ENCODE measurements around the gene MVB12B.

The MVB12B gene

DNA sequence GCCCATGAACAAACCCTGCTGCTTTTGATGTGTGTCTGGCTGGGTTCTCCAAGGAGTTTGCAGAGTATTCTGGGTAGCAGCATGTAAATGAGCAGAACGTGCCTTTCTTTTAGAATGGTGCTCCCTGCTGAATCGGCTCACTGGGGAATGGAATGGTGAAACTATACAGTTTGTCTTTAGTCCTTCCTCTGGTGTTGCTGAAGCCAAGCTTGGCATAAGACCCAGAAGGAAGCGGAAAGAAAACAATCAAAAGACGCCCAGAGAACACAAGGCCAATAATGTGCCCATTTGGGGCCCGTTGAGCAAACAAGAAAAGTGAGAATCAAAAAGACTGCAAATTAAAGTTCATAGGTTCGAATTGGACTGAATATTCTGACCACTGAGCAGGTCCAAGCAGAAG lies 60.1 kb downstream of the MVB12B start:
- DNase-seq (ENCODE audit: low spot score) = no peak

DNA sequence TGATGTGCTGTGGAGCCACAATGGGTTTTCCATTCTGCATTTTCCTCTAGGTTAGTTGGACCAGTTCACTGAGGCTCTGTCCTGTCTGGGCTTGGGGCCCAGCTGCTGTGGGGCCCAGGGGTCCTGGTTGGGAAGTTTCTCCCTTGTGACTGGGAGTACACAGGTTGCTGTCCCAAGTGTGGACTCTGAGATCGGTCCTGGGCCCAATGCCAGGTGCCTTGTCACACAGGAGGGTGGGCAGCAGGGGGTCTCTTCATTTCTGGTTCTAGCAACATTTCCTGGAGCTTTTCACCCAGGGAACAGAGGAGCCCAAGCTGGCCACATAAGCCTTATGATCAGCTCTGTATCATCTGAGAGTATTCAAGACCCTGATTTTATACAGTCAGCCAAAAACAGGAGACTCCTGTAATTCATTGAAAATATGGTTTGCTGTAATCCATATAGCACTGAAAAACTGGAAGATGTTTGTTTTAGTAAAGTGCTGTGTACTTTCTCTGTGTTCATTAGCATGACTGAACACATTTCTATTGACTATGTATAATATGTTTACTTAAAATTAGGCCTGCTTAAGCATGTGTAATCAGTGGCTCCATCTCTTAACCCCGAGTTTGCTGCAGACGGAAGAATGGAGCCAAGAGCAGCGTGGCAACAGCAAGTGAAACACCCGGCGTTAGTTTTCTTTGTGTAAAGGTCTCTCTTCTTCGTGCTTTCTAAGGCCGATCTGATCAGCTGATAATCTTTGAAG lies 62.5 kb downstream of the MVB12B start:
- DNase-seq (ENCODE audit: low spot score) = no peak

DNA sequence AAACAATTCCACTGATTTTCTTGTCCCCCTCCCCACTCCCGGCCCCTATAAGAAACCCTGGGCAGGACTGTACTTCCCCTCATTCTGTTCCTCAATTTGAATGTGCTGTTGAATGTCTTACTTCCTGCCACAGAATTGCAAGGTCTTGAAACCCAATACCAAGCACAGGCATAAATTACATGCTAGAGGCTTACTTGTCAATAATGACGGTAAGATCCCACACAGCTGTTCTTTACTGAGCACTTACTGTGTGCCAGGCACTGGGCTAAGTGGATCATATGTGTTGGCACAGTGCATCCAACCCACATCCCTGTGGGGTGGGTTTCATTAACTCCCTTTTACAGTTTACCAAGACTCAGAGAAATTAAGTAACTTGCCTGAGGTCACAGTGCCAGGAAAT lies 63.4 kb downstream of the MVB12B start:
- DNase-seq (ENCODE audit: low spot score) = no peak

DNA sequence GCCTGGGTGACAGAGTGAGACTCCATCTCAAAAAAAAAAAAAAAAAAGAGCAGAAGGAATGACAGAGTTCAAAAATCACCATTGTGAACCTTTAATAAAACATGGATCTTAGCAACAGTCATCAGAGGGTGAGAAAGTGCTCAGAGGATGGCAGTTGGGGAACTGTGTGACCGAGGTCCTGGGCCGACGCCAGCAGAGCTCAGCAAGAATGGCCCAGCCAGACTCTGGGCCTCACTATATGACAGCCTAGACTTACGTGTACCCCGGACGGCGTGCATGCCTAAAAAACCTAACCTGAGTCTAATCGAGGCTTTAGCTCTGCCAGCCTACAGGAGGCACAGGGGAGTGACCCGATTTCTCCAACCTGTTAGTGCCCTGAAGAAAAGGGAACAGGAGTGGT lies 64.3 kb downstream of the MVB12B start:
- DNase-seq (ENCODE audit: low spot score) = no peak

DNA sequence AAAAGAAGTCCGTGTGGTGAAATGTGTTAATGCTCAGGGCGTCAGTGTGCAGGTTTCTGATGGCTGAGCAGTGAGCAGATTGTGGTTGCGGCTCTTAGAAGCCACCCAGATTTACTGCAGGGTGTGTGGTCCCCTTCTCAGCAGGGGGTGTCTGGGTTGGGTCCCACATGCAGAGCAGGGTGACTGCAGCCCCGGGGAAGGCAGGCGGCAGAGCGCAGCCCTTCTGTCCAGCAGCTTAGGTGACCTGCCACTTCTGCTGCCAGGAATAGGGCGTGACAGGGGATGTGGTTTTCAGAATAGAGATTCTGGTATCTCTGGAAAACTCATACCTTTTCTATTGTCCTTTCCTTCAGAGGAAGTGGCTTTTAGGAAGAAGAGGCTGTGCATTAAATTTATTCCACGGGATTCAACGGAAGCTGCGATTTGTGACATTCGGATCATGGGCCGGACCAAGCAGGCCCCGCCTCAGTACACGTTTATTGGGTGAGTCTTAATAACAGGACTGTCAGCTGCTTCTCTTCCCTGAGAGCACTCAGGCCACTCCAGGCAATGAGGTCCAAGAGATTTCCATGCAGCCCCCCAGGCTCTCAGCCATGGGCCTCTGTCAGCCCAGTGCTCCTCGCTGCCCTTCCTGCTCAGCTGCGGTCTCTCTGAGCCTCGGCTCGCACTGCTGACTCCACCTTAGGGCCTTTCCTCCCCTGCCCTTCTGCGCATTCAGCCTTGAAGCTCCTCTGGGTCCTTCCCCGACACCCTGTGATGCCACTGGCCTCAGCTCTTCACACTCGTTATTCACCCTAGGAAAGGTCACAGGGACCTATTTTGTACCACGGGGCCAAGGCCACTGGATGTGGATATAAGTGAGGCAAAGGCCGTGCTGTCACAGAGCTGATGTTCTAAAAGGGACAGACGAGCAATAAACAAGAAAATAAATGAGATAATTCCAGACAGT lies 65.4 kb downstream of the MVB12B start:
- no peak for DNase-seq (ENCODE audit: low spot score)

DNA sequence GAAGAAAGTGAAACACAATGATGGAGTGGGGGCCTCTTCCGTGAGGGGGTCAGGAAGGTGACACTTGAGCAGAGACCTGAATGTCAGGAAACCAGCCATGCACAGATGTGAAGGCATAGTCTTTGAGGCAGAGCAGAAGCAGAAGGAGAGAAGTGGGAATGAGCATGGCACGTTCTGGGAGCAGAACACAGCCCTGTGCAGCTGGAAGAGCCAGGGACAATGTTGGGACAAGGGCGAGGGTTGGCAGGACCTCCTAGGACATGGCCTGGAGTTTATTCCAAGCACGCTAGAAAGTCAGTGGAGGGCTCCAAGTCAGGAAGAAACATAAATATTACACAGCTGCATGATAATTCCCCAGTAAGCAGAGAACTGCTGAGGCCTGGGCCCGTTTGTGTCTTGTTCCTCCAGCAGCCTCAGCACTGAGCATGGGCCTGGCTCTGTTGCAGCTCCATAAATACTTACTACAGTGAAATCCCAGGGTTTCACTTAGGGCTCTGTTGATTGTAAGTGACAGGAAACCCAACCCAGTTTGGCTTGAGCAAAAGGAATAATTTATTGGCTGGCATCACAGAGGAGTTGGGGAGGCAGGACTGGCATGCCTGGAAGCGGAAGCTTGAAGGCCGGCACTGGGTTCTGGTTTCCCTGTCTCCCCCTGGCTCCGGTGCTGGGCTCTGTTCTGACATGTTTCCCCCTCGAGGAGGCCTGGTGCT lies 66.2 kb downstream of the MVB12B start:
- DNase-seq (ENCODE audit: low spot score) = no peak

DNA sequence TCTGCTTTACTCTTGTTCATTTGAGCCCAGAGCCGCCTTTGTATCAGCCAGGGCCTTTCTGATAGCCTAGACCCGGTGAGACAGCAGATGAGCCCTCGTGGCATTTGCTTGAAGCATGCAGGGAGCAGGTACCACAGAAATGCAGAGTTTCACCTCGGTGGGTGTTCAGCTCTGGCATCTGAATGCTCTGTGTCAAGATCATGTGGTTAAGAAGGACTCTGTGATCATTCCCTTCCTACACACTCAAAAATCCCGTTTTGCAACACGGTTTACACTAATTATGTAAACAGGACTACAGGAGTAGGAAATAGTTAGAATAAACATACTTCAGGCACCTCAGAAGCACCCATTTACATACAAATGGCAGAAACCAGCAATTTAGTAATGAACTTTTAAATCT lies 67.2 kb downstream of the MVB12B start:
- DNase-seq (ENCODE audit: low spot score) = no peak

DNA sequence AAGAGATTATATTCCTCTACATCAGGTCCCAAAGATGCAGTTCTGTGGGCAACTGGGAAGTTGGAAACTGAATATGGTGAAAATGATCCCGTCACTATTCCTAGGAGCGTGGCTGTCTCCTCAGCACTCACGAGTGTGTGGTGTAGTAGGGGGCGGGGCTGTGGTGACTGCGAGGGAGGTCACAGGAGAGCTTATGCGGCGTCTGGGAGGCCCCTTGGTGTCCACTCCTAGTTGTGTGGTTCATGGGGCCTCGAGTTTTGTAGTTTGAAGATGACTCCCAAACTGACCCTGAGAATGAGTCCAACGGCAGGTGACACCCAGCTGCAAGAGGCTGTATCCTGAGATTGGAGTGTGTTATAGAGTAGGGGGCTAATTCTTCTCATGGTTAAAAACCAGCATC lies 68.2 kb downstream of the MVB12B start:
- no peak for DNase-seq (ENCODE audit: low spot score)

DNA sequence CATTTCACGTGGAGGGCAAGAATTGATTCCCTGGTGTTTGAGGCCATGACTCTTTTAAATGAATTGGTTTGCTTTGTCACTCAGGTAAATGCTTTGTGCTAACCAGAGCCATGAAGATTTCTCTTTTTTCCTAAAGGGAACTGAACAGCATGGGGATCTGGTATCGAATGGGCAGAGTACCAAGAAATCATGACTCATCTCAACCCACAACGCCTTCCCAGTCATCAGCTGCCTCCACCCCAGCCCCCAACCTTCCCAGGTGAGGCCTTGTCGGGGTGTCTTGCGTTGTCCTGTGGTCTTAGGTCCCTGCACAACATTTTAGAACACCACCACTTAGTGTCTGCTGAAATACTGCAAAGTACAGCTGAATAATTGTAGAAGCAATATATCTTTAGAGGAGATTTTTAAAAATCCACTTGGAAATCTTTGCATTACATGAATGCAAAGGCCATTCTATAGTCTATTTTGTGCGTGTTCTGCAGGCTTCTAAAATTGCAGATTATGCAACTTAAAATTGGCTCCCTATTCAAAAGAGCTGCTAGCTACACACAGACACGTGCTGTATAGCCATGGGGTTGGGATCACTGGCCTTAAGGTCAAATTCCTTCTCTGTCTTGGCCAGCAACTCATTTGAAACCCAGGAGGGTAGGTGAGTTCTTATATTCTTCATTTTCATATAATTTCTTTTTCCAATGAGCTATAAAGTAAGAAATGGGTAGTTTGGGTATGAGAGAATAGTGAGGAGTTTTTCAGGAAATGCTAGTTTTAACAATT lies 69.0 kb downstream of the MVB12B start:
- DNase-seq (ENCODE audit: low spot score) = no peak

DNA sequence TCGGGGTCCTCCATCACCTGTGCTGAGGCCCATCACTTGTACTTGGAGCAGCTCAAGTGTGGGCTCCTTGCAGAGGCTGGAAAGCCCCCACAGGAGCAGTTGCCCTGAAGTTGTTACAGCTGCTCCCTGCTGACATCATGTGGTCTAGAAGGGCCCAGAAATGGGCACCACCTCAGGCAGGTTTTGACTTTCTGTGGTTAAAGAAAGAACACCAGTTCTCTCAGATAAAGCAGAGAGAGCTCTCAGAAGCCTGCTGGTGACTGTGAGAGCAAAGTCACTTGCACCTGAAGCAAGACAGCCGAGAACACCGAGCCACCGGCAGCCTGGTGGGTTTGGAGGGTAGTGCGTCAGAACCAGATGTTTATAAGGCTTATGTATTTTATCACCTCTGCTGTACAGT lies 70.4 kb downstream of the MVB12B start:
- DNase-seq (ENCODE audit: low spot score) = no peak

DNA sequence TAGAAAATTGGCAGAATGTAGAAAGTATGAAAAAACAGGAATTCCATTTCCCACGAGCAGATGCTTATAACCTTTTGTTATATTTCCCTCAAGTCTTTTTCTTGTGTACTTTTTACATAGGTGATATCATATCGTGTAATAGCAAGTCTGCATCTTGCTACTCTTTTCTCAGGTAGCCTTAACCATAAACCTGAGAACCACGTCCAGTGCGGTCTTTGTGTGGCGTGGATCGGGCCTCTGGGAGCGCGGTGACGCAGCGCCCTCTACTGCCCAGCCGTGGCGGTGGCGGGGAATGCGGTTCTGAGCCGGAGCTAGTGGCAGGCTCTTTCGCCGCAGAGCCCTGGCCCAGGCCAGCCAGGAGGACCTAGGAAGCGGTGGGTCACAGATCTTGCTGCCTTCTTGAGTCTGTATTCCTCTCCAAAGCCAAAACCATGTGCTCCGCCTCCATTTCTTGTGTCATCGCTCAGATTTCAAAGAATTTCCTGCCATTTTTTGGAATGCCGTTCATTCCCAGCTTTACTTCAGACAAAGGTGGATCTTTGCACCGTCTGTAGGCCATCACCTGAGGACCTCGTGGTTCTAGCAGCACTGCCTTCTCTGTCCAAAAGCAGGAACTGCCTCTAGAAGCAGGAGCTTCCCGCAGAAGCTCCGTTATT lies 71.9 kb downstream of the MVB12B start:
- DNase-seq (ENCODE audit: low spot score) = peak; percentile 87

DNA sequence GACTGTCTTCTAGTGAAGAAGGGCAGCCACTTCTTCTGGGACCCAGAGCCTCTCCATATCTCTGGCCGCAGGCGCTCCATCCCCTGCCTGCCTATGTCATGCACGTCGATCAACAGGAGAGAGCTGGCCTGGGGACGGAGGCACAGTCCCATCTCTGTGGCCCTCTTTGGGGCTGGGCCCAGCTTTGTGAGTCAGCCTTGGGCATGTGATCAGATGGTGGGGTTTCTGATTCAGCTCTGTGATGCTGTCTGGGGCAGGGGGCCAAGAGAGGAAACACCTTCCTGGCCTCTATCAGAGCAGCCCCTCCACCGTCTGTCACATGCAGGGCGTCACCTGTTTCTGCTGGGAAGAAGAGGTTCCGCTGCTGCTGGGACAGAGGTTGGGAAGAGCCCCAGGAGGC lies 72.6 kb downstream of the MVB12B start:
- no peak for DNase-seq (ENCODE audit: low spot score)

DNA sequence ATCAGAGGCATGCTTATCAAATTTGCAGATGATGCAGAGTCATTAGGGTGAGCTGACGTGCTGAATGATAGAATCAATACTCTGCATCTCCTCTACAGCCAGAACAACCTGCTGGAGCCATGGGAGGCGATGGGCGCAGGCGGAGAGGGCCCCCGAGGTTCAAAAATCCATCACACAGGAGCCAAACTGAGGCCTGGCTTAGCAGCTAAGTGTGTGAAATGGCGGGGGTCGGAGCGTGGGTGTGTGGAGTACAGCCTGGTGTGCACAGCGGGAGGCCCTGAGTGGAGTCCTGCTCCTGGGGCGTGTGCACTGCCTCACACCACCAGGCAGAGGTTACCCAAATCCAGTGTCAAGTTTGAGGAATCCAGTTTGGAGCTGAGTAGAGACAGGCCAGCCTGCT lies 73.2 kb downstream of the MVB12B start:
- no peak for DNase-seq (ENCODE audit: low spot score)

DNA sequence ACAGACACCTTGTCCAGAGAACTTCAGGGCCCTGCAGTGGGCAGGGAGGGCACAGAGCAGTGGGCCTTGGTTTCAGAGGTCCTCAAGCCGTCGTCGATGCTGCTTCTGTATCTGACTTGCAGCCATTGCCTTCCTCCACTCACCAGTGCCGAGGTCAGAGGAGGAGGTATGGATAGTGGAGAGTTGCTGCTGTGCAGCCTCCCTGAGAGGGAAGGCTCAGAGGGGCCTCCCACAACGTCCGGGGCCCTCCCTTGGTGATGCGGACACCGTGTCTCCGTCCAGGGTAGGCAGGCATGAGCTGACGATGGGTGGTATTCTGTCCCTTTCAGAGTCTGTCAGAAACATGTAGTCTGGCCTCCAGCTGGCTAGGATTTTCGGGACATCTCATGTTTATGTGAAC lies 73.9 kb downstream of the MVB12B start:
- no peak for DNase-seq (ENCODE audit: low spot score)

DNA sequence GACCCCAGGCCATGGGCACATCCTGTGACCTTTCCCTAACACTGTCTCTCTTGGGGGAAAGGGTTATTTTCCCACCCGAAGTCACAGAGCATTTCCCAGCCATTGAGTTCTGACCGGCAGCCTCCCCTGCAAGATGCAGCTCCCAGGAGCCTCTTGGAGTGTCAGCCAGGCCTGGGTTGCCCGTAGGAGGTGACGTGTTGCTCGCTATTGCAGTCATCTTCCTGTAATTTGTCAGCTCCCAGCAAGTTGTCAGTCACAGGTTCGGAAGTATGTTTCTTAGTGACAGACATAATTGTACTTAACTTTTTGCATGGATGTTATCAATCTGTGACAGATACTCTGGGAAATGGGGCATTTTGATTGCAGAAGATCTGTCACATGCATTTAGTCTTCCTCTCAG lies 74.5 kb downstream of the MVB12B start:
- no peak for DNase-seq (ENCODE audit: low spot score)

DNA sequence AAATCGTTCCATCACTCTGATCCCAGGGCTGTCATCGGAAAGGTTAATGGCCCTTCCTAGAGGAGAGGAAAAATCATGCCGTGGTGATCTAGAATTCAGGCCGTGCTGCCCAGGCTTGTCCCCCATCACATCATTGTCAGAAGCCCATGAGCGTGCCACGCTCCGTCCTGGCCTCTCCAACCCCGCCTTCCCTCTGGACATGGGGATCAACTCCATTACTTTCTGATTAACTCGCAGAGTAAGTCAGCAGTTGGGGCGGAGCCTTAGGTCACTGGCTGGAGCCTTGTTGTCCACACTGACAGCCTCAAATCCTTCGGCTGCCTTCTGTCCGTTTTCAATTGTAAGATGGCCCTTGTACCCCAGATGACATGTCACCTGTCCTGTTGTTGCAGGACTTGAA lies 75.0 kb downstream of the MVB12B start:
- no peak for DNase-seq (ENCODE audit: low spot score)

DNA sequence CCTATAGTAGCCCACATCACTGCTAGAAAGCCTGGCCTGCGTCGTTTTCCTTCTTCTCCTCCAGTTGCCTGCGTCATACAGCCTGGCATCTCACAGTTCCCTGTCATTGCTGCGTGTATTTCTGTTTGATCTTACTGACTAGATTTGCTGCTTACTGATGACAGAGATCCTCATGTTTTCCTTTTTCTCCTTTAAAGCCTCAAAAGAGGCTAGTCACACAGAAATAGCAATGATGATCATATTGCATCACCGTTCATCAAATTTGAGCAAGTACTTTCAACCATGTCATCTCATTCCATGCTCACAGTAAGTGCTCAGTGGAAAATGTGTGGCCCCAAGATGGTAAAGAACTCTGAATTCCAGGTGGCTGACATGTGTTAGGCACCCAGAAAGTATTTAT lies 76.8 kb downstream of the MVB12B start:
- DNase-seq (ENCODE audit: low spot score) = no peak

DNA sequence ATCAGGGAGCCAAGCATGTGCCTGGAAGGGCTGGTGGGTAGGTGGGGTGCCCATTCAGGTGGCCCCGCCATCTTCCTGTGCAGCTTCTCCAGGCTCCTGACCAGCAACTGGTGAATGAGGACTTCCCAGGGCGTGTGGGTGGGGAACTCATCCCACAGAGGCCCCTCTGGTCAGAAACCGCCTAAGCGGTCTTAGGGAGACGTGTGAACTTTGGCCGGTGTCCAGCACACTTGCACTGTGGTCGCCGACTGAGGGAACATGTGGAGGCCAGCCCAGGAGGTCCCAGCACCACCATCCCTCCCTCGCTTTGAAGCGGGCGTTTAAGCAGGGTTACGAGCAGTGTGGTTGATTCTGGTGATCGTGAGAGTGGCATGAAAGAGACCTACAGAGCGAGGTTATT lies 77.8 kb downstream of the MVB12B start:
- DNase-seq (ENCODE audit: low spot score) = no peak

DNA sequence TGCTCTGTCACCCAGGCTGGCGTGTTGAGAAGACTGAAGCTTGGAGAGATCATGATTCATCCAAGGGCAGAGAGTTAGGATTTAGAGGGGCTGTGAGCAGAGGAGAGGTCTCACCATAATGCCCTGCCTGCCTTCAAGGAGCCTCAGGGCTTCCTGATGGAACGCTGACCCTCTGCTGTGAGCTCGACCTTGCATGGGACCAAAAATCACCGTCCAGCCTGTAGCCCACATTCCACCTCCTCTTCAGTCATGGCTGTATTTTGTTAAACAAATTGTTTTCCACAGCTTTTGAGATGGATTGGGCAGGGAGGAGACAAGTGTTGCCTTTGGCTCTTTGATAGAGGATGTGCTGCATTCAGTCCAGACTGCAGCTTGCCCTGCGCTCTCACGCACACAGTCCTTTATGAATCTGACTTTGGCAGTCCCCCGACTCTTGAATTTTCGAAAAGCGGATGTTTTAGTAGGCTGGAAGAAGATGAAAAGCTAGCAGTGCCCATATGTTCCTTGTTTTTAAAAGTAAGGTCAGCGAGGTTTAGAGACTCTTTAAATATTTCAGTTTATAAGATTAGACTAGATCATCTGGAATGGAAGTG lies 79.5 kb downstream of the MVB12B start:
- DNase-seq (ENCODE audit: low spot score) = no peak

DNA sequence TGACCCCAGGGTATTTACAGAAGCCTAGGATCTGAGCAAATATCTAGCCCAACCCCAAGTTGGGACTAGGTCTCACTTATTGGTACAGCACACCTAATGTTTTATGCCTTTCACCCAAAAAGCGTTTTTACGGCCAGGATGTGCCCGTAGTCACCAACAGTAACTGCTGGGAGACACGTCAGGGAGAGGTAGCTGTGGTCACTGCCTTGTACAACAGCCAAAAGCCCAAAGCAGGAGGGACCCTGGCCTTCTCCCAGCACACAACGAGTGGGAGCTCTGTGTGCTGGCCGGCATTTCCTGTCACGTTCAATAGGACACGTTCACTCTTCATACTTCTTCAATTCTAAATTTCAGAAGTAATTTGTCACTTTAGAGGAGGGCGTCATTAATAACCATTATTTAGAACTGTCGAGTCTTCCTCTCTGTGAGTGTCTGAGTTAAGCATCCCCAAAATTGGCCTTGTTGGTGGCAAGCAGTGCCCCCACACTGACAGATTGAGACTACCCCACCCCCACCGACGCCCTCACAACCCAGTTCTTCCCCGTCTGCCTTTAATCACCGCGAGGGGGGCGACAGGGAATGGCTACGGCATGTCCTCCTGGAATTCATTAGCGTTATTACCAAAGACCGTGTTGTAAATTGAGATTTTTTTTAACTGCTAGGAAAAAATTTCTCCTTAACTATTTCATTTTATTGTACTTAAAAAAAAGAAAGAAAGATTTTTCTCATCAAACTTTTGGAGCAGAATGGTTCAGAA lies 80.7 kb downstream of the MVB12B start:
- DNase-seq (ENCODE audit: low spot score) = no peak
